Fibroblast of peridontal ligament (primary cell): ENCODE data around the gene CCDC91.

ENCODE experiments used
- DNase-seq: peaks from one replicate; pipeline ENCODE4 v3.0.0-alpha.2; 2010; ENCODE audit errors: extremely low read depth

CCDC91 gene

DNA sequence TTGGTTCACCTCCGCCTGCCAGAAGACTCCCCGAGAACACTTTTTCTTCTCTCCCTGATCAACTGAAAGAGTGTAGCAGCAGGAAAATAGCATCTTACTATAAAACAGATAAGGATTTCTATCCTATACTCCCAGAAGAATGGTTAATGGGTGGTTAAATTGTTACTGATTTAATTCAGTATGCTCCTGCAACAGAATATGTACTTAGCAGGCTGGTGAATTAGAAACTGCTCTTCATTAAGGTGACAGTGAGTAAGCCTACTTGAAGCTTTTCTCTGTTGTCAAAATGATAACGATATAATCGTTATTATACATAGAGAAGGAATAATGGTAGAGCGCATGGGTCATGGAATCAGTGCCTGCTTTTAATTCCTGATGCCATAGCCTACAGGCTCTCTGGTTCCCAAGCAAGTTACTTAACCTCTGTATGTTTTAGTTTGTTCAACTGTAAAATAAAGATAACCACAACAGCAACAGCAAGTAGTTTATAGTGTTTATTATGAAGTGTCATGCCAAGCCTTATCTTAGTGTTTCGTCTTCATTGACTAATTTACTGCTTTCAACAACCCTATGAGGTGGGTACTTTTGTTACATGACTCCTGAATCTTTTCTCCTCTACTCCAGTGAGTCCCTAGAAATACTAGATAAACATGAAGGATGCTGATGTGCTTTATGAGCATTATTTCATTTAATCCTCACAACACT is 392.6 kb downstream of the CCDC91 start:
- DNase-seq: no peak

DNA sequence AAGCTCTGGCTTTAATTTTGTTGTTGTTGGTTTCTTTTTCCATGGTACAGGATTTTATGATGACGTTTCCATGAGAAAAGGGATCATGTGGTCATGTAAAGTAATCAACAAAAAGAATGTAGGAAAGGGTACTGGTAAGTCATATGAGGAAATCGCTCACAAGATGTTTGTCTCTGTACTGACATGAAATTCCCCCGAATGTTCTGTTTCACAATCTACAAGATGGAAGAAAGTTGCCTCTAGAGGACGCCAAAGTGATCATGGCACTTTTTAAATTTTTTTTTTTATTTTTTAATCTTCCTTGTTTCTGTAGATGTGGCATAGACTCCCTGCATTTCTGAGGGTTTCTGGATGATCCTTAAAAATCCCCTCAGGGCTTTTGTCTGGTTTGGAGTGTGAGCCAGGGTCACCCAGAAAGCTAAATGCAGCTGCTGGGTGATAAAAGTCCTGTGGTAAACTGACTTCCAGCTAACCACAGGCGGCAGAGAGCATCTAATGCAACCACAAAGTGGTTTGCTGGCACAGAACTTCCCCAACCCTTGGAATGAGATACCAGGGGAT is 393.5 kb downstream of the CCDC91 start:
- peak; percentile 97 for DNase-seq

DNA sequence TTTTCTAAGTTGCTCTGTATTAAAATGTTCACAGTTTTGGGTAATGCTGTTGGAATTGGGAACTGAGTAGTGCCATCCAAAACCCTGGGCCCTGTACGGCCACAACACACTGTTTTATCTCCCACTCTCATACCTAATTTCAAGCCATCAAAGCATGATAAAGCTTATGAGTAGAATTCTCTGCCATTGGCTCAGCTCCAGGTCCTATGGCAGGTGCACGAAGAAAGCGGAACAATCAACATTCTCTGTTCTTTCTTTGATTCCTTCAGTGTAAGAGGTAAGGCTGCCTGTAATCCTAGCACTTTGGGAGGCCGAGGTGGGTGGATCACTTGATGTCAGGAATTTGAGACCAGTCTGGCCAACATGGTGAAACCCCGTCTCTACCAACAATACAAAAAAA is 394.9 kb downstream of the CCDC91 start:
- no peak for DNase-seq

DNA sequence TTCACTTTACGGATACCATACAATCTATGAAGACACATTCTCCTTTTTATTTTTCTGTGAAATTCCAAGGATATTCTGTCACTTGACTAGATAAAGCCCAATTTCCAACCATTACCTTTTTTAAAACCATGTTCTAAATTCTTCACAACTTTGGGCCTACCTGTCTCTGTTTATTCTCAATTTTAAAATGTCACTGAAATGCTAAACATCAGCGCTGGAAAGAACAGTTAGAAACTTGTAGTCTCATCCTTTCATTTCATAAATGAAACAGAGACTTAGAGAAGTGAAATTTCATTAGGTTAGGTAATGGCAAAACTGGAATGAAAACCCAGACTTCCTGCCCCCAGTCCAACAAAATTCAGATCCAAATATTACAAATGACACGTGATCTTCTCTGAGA is 396.2 kb downstream of the CCDC91 start:
- DNase-seq: no peak

DNA sequence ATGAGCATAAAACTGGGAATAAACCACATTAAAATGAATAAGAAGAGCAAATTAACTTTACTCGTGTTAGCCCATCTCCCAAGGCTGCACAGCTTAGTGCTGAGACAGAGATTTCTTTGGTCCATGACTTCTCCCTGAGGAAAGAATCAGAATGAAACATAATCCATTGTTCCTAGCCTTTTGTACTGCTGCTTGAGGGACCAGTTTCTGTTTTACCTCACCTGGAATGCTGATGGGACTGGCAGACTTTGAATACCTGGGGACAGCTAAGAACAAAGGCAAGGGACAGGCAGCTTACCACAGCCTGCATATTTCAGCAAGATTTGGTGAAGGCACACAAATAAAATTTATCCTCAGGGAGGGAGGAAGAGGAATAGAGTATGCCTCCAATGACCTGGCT is 401.6 kb downstream of the CCDC91 start:
- DNase-seq: no peak
